DMS53 treated with DMSO at 0.1 percent for 48 hours (cell line): ENCODE data around the gene OR2B3.
A peak's percentile ranks its signal among the peaks of the same experiment; 100 is the strongest.
"Not testable (repeated sequence)": the region's sequence is repeated elsewhere in the genome, so short reads cannot be mapped to it uniquely, and the experiment has no call there.

Experiments used
- DNase-seq: peaks from one replicate; lab custom pipeline; 2025; ENCODE audit not compliant: unreplicated experiment; lab: John Stamatoyannopoulos, UW

Gene OR2B3, protein sequence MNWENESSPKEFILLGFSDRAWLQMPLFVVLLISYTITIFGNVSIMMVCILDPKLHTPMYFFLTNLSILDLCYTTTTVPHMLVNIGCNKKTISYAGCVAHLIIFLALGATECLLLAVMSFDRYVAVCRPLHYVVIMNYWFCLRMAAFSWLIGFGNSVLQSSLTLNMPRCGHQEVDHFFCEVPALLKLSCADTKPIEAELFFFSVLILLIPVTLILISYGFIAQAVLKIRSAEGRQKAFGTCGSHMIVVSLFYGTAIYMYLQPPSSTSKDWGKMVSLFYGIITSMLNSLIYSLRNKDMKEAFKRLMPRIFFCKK

GRCh38 chr6:29087213-29087612, at the start of gene OR2B3:
Gene OR2B3, minus strand, starts transcription at chr6:29087313. Its CDS starts 65 bp downstream, at chr6:29087248.
- no peak for DNase-seq

- DNase-seq = no peak
These were observed 44.6 kb upstream of the OR2B3 start for GRCh38 chr6:29131691-29132090.

GRCh38 chr6:29130644-29131043, 43.5 kb upstream of the OR2B3 start:
- DNase-seq = no peak

GRCh38 chr6:29129326-29130012, 42.4 kb upstream of the OR2B3 start:
- no peak for DNase-seq

GRCh38 chr6:29114964-29115363, 27.9 kb upstream of the OR2B3 start:
- not testable (repeated sequence) for DNase-seq

DNA sequence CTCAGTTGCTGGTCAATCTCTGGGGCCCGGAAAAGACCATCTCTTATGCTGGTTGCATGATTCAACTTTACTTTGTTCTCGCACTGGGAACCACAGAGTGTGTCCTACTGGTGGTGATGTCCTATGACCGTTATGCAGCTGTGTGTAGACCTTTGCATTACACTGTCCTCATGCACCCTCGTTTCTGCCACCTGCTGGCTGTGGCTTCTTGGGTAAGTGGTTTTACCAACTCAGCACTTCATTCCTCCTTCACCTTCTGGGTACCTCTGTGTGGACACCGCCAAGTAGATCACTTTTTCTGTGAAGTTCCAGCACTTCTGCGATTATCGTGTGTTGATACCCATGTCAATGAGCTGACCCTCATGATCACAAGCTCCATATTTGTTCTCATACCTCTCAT, 25.0 kb upstream of the OR2B3 start:
- DNase-seq = no peak

GRCh38 chr6:29107758-29108157, 20.6 kb upstream of the OR2B3 start, which contains the start of gene OR2J3:
Gene OR2J3, plus strand, starts transcription at chr6:29108058. Its CDS starts 3,833 bp downstream, at chr6:29111891.
- no peak for DNase-seq

GRCh38 chr6:29099190-29099589, 12.1 kb upstream of the OR2B3 start, which contains the start of gene OR2J1:
Gene OR2J1, plus strand, starts transcription at chr6:29099490. Its CDS starts 1,453 bp downstream, at chr6:29100943.
- no peak for DNase-seq

DNA sequence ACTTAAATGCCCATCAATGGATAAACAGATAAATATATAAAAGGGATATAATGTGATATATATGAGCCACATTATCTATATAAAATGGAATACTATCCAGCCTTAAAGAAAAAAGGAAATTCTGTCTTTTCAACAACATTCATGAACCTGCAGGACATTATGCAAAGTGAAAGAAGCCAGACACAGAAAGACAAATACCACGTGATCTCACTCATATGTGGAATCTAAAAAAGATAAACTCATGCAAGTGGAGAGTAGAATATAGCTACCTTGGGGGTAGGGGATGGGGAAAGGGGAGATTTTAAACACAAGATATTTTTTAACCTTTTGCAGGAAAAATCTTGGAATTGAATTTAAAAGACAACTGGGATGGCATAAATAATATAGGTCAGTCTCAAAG, 10.7 kb upstream of the OR2B3 start:
- no peak for DNase-seq

- DNase-seq = no peak
These were observed 5.8 kb upstream of the OR2B3 start for GRCh38 chr6:29092957-29093356.

- DNase-seq = no peak
These were observed 4.7 kb downstream of the OR2B3 start for GRCh38 chr6:29082457-29082856.

- no peak for DNase-seq
These were observed 5.8 kb downstream of the OR2B3 start for GRCh38 chr6:29081312-29081711.

- DNase-seq = no peak
These were observed 7.9 kb downstream of the OR2B3 start for GRCh38 chr6:29079203-29079602.

DNA sequence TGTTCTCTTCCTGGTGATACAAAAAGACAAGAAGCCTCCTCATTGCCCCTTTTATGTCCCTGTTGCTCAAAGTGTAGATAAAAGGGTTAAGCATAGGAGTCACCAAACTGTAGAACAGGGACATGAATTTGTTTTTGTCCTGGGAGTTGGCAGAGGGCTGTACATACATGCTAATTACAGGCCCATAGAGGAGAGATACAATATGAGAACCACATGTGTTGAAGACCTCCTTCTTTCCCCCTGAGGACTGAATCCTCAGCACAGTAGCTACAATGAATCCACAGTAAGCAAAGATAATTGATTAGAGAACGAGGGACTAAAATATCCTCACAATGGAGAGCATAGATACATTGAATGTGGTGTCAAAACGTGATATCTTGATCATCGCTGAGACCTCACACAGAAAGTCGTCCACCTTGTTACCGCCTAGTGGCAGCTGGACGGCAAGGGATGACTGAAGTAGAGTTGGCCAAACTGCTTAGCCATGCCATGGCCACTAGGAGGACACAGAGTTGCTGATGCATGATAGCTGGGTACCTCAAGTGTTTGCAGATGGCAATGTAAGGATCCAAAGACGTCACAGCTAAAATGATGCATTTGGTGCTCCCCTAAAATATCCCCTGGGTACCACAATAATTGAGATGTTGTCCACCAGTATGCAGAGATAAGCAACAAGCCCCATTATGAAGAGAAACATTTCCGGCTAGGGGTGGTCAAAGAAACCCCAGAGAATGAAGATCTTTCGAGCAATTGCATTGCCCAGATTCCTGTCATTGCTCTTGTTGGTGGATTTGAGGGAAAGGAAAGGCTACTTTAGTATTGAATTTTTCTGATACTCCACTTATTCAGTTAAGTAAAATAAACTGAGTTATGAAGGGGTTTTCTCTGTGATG, 15.0 kb downstream of the OR2B3 start:
- peak; percentile 47 for DNase-seq

DNA sequence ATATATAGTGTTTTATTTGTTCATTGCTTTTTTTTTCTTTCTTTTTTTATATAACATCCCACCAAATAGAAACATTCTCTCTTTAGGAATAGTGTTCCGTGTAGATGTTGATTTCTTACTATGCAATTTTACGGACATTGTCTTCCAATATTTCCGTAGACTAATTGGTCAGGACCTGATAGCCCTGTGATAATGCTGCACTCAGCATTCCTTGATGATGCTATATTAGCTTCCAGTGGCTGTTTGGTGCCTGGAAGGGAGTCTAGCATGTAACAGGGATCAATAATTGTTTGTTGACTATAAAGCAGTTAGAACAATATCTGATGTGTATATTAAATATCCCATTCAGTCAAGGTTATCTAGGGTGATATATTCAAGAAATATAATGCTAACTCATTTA, 35.4 kb downstream of the OR2B3 start:
- DNase-seq = no peak

GRCh38 chr6:29045075-29045474, 42.0 kb downstream of the OR2B3 start, which contains the start of gene OR2W1:
Gene OR2W1, minus strand, starts transcription at chr6:29045175. Its CDS starts 0 bp downstream, at chr6:29045175.
- DNase-seq = no peak
